ENCODE results near the gene SRXN1.

Gene SRXN1

GRCh38 chr20:607476-607875 lies 45.5 kb downstream of the SRXN1 start:
- DNase-seq (ENCODE audit: low read depth in 2 of 2): no peak

DNA sequence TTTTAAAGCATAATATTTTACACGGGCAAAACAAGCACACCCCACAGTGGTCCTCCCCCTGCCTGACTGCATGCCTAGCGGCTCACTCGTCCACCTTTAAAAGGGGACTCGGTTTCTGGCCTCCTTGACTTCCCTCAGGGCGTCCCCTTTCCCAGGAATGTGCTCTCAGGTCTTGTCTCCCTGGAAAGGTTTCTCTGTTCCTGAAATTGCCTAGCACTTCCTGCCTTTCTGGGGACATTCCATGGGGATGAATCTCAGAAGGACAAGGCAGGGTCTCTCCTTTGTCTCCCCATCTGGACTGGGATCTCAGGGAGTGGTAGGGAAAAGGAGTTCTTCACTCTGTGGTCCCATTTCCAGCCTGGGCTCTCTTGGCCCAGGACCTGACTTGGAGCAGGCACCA lies 47.8 kb downstream of the SRXN1 start:
- no peak for DNase-seq (ENCODE audit: low read depth in 2 of 2)

- DNase-seq (ENCODE audit: low read depth in 2 of 2): no peak
Observed at GRCh38 chr20:603116-603640, 49.8 kb downstream of the SRXN1 start.

DNA sequence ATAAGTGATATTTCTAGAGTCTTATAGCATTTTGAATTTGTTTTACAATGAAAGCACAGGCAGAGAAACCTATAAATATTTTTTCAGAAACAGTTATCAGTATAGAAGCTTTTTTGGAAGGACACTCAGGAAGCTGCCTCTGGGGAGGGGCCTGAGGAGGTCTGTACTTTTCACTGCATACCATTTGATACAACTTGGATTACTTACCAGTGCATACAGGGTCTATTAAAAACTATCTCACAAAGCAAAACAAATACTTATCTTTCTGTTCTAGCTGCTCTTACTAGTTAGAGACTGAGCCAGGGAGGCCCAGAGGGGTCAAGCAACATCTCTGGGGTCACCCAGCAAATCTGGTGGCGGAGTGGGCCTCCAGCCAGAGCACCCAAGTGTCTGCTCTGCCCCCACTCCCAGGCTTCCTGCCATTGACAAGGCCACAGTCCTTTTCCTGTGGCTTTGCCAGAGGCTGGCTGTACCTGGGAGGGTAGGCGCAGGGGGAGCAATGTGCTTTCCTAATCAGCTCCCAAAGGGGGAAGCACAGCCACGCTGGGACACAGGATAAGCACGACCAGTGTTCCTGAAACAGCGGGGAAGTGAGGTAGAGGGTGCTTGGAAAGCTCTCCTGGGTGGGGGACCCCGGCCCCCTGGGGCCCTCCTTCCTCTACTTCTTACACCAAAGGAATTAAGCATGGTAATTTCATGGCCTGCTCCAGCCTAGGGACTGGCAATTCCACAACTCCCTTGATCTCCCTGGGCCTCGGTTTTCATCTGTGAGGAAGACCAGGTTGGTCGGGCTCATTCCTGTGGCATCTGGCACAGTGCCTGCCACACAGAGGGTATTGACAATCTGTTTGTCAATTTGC lies 50.7 kb downstream of the SRXN1 start:
- DNase-seq (ENCODE audit: low read depth in 2 of 2): no peak

GRCh38 chr20:600736-601135 lies 52.3 kb downstream of the SRXN1 start:
- DNase-seq (ENCODE audit: low read depth in 2 of 2): no peak

DNA sequence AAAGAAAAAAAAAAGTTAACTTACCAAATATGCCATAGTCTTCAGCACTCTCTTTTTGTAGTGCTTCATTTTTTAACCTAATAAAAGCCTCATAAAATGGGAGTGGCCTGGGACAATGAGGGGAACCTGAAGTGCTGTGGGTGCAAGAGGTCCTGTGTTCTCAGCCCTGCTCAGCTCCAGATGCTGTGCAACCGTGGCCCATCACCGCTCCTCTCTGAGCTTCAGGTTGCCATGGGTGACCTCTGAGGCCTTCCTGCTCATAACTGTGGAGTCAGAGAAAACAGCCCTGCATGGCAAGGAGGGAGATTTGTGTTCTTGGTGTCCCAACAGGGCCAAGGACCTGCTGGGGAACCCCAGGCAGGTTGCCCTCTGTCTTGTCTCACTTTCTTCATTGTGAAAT lies 52.9 kb downstream of the SRXN1 start:
- DNase-seq (ENCODE audit: low read depth in 2 of 2): no peak

DNA sequence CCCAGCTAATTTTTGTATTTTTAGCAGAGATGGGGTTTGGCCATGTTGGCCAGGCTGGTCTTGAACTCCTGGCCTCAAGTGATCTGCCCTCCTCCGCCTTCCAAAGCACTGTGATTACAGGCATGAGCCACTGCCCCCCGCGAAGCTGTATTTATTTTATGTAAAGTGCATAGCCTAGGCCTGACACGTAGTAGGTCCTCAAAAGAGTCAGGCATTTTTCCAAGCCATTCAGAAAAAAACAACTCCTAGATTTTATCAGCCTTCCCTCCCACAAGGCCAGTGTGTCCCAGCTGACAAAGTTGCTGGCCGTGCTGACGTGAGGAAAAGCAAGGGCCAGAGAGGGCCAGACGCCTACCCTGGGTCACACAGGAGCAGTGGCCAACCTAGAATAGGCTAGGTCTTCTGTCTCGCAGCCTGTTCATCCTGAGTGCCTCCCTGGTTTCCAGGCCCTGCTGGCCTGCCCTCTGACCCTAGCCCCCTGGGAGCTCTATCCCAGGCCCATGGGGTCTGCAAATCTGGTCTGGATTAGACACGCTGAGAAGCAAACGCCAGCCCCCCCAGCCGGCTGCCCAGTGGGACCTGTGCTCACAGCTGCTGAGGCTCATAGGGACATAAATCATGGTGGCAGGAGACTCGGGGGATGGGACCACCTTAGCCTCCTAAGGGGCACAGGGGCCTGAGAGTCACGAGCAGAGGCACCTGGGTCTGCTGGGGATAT lies 54.7 kb downstream of the SRXN1 start:
- no peak for DNase-seq (ENCODE audit: low read depth in 2 of 2)

DNA sequence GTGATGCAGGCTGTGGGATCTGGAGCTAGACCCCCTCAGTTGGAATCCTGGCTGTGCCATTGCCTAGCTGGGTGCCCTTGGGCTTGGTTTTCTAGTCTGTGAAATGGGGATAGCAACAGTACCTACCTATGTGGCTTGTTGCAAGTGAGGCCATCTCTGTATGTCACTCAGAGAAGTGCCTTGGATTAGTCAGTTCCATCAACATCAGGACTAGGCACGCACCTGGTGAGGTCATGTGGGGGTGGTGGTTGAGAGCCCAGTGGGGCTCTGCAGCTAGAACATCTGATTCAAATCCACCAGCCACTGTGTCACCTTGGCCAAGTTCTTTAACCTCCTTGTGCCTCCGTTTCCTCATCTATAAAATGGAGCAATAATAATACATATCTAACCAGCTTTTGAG lies 55.4 kb downstream of the SRXN1 start:
- no peak for DNase-seq (ENCODE audit: low read depth in 2 of 2)
